GM19328 (cell line): ENCODE measurements around the gene EPHX1.

Source experiments
- ATAC-seq: cut with Tn5 transposase; IDR thresholded peaks from one replicate; pipeline ENCODE4 v1.9.1; 2021; ENCODE audit warnings: mild to moderate bottlenecking, moderate library complexity; ENCODE audit not compliant: unreplicated experiment

Gene EPHX1

DNA sequence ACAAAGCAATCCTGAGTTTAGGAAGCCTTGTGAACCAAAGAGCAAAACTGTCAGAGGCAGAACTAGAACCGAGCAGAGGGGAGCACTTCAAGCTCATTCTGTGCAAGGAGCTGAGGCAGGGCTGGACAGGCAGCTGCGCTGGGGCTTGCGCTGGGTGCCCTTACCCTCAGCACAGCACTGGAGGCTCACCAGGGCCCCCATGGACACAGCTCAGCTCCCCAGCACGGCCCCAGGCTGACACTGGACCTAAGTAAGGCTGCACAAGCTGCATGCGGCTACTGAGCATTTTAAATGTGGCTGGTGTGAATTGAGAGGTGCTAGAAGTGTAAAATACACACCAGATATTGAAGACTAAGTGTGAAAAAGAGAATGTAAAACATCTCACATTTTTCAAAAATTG, 50.2 kb downstream of the EPHX1 start:
- no peak for ATAC-seq

- no peak for ATAC-seq
Observed at GRCh38 chr1:225860876-225861441, 51.0 kb downstream of the EPHX1 start.

GRCh38 chr1:225861834-225862580, 52.1 kb downstream of the EPHX1 start:
- ATAC-seq, result no peak

- ATAC-seq, result no peak
Observed at GRCh38 chr1:225862581-225862950, 52.6 kb downstream of the EPHX1 start.

- ATAC-seq, result no peak
Observed at GRCh38 chr1:225863167-225863566, 53.2 kb downstream of the EPHX1 start.

DNA sequence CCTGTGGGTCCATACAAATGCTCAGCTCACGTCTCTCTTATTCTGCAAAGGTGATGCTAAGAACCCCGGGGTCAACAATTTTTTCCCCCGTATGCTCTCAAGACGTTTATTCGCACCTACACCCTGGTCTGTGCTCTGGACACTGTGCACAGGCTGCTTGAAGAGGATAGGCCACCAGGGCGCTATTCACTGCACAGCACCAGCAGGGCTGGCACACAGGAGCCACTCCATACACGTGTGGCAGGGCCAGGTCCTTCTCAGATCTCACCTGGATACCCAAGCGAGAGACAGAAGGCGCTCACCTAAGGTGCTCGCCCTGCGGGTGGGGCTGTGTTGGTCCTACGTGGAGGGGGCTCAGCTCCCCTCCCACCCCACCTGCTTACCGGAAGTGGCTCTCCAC, 55.6 kb downstream of the EPHX1 start:
- ATAC-seq, result no peak

DNA sequence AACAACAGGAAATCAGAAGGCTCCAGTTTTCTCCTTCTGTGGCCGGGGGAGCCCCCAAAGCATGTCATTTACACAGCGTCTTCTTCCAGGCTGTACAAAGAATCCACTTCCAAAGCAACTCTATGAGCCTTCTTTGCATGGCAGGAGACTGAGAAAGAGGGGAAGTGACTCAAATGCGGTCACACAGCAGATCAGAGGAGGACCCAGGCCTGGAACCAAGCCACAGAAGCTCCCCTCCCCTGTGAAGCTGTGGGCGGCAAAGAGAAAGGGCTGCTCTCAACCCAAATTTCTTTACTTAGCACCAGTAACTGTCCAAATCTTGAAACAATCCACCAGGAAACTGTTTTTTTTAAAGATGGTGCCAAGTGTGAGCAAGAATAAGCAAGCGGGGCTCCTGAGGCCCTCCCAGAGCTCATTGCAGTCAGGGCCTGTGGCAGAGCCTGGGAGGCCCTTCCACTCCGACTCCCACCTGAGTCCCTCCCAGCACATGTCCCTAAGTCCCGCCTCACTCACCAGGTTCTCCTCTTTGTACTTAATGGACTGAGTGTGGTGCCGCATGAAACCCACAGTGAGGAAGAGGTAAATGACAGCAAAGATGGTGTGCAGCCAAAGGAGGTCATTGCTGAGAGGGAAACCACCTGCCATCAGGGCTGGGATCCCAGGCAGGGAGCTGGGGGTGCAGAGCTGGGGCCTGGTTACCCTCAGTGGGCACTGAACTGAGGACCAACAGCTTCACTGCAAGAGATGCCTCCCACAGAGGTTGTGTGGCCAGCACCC, 56.3 kb downstream of the EPHX1 start:
- peak; percentile 70 for ATAC-seq

- no peak for ATAC-seq
Observed at GRCh38 chr1:225866981-225867380, 57.1 kb downstream of the EPHX1 start.

DNA sequence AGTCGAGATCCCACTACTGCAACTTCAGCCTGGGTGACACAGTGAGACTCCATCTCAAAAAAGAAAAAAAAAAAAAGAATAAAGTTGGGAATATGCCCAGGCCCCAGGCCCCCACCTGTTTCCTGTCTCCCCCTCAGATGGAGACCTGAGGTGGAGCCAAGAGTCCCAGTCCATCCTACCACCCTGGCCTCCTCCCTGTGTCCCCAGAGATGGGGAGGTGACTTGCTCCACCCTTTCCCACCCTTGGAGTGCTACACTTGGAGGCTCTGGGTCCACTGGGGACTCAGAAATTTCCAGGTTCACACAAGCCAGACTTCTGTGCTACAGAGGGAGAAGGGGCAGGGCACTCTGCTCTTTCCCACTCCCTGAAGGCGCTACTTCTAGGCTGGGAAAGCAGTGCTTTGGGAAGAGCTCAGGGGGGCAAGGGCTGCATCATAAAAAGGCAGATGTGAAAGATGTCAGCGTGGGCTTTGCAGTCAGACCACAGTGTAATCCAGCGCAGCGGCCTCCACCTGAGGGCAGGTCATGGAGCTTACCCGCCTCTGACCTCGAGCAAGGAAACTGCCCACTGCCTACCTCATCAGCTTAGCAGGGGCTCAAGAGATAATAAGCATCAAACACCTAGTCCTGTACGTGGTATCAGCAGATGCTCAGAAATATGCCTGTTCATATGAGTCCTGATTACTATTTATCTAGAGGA, 58.9 kb downstream of the EPHX1 start:
- ATAC-seq, result no peak

DNA sequence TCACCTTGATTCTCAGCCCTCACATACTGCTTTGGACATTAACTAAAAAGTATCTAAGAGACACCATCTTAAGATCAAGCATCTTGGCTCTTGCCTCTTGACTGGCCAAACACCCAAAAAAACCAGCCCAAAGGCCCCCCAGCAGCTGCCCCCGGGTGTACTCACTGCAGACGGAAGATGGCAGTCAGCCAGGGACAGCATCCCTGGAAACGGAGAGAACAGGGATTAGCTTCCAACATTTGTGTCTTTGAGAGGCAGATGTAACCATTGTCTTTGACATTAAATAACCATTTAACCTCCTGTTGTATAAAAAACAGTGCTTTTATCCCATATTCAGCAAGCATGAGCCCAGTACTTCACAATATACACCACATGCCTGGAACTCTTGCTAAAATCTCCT, 61.0 kb downstream of the EPHX1 start:
- no peak for ATAC-seq

- ATAC-seq, result no peak
Observed at GRCh38 chr1:225871359-225872074, 61.6 kb downstream of the EPHX1 start.

DNA sequence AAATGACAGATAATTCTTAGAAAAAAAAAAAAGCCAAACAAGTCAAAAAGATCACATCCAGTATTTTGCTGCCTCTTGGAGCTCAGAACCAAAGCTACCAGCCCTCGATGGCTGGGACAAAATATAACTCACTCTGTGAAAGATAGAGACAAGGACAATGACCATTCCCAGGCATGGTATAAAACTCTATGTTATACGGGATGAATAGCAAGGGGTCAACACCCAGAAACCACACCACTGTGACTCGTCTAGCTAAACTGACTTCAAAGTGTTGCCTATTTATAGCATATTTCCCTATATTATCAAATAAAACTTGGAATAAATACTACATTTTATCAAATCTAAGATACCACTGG, 62.1 kb downstream of the EPHX1 start:
- ATAC-seq, result no peak

GRCh38 chr1:225873281-225873850, 63.4 kb downstream of the EPHX1 start:
- ATAC-seq, result no peak

- no peak for ATAC-seq
Observed at GRCh38 chr1:225874431-225874830, 64.5 kb downstream of the EPHX1 start.

GRCh38 chr1:225875044-225875815, 65.3 kb downstream of the EPHX1 start:
- ATAC-seq, result no peak

GRCh38 chr1:225876900-225877510, 67.1 kb downstream of the EPHX1 start:
- ATAC-seq, result no peak

DNA sequence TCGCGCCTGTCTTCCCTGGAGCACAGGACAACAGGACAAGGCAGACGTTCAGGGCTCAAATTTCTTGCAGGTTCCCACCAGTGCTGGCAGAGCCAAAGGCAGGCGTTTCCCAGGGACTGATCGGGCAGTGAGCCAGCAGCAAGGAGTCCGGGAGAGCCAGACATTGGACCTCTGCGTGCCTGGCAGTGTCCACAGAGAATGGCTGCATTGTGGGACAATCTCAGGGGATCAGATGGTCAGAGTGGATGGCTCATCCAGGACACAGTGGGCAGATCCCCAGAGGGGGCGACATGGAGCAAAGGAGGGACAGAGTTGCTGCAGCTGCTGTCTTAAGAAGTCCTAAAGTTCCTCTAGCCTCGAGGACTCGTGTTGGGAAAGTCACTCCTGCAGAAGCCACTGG, 67.7 kb downstream of the EPHX1 start:
- ATAC-seq, result no peak

DNA sequence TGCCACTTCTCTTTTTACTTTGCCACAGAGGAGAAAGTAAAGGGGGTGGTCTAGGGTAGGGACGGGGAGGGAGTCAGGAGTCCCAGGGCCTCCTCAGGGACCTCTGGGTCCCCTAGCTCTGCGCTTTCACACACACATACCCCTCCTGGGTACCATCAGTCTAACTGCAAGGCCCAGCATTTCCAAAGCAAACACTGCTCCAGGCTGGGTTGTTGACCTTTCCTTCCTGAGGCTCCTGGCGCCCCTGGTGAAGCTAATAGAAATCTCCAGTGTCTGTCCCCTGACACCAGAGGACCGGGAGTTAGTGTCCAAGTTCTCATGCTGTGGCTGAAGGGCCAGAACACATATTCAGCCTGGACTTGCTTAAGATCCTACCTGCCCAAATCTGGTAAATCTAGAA, 68.4 kb downstream of the EPHX1 start:
- ATAC-seq, result no peak

DNA sequence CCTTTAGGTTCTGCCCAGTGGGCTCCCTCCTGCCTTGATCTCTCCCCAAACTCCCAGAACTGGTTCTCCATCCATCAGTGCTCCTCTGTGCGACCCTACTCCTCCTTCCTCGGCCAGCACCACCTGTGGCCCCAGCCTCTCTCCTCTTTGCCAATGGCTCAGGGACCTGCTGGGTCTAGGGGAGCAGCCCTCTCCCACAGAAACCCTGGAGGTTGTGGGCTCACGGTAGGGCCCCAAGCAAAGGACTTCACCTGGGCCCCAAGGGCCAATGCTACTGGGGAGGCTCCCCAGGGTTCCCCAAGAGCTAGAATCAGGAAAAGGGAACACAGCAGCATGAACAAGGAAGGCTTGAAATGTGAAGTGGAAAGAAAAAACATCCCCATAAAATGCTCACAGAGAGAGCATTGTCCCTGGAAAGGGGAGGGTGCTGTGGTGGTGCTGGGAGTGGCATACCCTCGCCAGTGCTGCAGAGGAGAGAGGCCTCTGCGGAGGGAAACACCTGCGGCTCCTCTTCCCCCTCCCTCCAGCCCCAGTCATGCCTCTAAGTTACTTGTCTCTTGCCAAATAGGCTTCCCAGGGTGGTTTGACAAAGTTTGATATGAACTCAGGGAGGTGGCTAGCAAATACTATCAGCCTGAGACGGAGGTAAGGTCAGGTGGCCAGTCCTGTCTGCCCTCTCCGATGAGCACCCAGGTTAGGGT, 69.7 kb downstream of the EPHX1 start:
- ATAC-seq, result no peak
